KMS-11 (cell line): ENCODE results near the gene SLC25A19.
"Not testable (repeated sequence)": the region's sequence is repeated elsewhere in the genome, so short reads cannot be mapped to it uniquely, and the experiment has no call there.

Experiments used
- H2AFZ ChIP-seq: fragments of 200-600 bp; sonication (generic); 2 replicates; pipeline ENCODE4 v1.6.1; 2016; ENCODE audit warnings: antibody characterized with exemption, mixed run types, low read depth
- H3K27ac ChIP-seq: fragments of 200-600 bp; sonication (generic); 2 replicates; pipeline ENCODE4 v1.6.1; 2016; ENCODE audit warnings: mild to moderate bottlenecking, mixed run types
- H3K27me3 ChIP-seq: fragments of 200-600 bp; sonication (generic); 2 replicates; pipeline ENCODE4 v1.6.1; 2017; ENCODE audit warnings: mild to moderate bottlenecking, low read depth, mixed run types, moderate library complexity; ENCODE audit not compliant: insufficient read depth
- H3K36me3 ChIP-seq: fragments of 200-600 bp; sonication (generic); 2 replicates; pipeline ENCODE4 v1.6.1; 2017; ENCODE audit warnings: mild to moderate bottlenecking, mixed run types; ENCODE audit not compliant: insufficient read depth
- H3K4me1 ChIP-seq: fragments of 200-600 bp; sonication (generic); 2 replicates; pipeline ENCODE4 v1.6.1; 2016; ENCODE audit warnings: mild to moderate bottlenecking, low read depth, mixed run types; ENCODE audit not compliant: poor library complexity, severe bottlenecking
- H3K4me2 ChIP-seq: fragments of 200-600 bp; sonication (generic); 2 replicates; pipeline ENCODE4 v1.7.0; 2016; ENCODE audit warnings: mild to moderate bottlenecking, mixed run types
- H3K4me3 ChIP-seq: fragments of 200-600 bp; sonication (generic); IDR thresholded peaks from 2 replicates; pipeline ENCODE4 v1.6.1; 2017; ENCODE audit warnings: low read depth, low read length, mixed read lengths; ENCODE audit not compliant: insufficient read depth
- H3K79me2 ChIP-seq: fragments of 200-600 bp; sonication (generic); 2 replicates; pipeline ENCODE4 v1.6.1; 2016; ENCODE audit warnings: low read depth, mixed run types; ENCODE audit not compliant: insufficient read depth
- H3K9ac ChIP-seq: fragments of 200-600 bp; sonication (generic); 2 replicates; pipeline ENCODE4 v1.6.1; 2016; ENCODE audit warnings: mild to moderate bottlenecking, mixed run types
- H4K20me1 ChIP-seq: fragments of 200-600 bp; sonication (generic); 2 replicates; pipeline ENCODE4 v1.6.1; 2016; ENCODE audit warnings: mild to moderate bottlenecking, mixed run types; ENCODE audit not compliant: insufficient read depth
- TF ChIP-seq, protein P1 (sequence below): fragments of 200-600 bp; sonication (generic); conservative IDR thresholded peaks from 2 replicates; pipeline ENCODE4 v1.6.1; 2017; ENCODE audit warnings: low read depth, mild to moderate bottlenecking, antibody characterized with exemption, low read length, moderate library complexity, mixed read lengths

SLC25A19 gene

DNA sequence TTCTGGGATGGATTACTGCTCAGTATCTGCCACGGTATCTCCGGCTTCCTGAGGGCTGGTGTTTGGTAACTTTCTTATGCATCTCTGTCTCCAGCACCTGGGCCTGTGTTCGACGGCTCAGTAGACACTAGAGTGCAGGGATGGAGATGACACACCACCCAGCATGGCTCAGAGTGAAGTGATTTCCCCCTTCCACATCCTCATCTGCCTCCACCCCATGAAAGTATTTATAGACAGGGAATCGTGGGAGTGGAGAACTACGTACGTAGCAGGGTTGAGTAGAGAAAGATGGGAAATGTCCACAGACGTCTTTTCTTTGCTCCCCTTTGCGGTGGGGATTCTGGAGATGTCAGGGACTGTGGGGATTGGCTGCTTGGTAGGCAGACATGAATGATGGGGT, 11.8 kb upstream of the SLC25A19 start:
- H3K4me1 ChIP-seq = peaks cover 31% of the 10 kb centered on the region
- no peaks in the 10 kb centered on the region for H4K20me1 ChIP-seq

DNA sequence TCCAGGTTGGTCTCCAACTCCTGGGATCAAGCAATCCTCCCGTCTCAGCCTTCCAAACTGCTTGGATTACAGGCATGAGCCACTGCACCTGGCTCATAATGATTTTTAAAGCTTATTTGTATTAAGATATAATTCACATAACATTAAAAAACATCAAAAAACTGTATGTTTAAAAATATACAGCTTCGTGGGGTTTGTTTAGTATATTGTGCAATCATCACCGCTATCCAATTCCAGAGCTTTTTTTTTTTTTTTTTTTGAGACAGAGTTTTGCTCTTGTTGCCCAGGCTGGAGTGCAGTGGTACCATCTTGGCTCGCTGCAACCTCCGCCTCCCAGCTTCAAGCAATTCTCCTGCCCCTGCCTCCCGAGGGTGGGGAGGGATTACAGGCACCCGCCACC, 11.0 kb upstream of the SLC25A19 start:
- TF ChIP-seq, protein P1, sequence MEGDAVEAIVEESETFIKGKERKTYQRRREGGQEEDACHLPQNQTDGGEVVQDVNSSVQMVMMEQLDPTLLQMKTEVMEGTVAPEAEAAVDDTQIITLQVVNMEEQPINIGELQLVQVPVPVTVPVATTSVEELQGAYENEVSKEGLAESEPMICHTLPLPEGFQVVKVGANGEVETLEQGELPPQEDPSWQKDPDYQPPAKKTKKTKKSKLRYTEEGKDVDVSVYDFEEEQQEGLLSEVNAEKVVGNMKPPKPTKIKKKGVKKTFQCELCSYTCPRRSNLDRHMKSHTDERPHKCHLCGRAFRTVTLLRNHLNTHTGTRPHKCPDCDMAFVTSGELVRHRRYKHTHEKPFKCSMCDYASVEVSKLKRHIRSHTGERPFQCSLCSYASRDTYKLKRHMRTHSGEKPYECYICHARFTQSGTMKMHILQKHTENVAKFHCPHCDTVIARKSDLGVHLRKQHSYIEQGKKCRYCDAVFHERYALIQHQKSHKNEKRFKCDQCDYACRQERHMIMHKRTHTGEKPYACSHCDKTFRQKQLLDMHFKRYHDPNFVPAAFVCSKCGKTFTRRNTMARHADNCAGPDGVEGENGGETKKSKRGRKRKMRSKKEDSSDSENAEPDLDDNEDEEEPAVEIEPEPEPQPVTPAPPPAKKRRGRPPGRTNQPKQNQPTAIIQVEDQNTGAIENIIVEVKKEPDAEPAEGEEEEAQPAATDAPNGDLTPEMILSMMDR = no peak
- Histone ChIP-seq H3K36me3 (no peaks in the 10 kb centered on the region), H3K27ac (no peak overlapping the region), H3K4me1 (peaks cover 39% of the 10 kb centered on the region), H3K27me3 (no peaks in the 10 kb centered on the region), H2AFZ (no peak overlapping the region), H3K4me2 (no peak overlapping the region), H3K9ac (no peak overlapping the region), H3K4me3 (no peak overlapping the region), H4K20me1 (no peaks in the 10 kb centered on the region), H3K79me2 (no peaks in the 10 kb centered on the region)

More for the DNA sequence above, 11.8 kb upstream of the SLC25A19 start:
- Histone ChIP-seq H3K4me2 (no peak overlapping the region), H3K4me3 (no peak overlapping the region), H3K27me3 (no peaks in the 10 kb centered on the region), H3K9ac (no peak overlapping the region), H3K79me2 (no peaks in the 10 kb centered on the region), H3K27ac (no peak overlapping the region), H3K36me3 (no peaks in the 10 kb centered on the region), H2AFZ (no peak overlapping the region)
- TF ChIP-seq, protein P1 = no peak

DNA sequence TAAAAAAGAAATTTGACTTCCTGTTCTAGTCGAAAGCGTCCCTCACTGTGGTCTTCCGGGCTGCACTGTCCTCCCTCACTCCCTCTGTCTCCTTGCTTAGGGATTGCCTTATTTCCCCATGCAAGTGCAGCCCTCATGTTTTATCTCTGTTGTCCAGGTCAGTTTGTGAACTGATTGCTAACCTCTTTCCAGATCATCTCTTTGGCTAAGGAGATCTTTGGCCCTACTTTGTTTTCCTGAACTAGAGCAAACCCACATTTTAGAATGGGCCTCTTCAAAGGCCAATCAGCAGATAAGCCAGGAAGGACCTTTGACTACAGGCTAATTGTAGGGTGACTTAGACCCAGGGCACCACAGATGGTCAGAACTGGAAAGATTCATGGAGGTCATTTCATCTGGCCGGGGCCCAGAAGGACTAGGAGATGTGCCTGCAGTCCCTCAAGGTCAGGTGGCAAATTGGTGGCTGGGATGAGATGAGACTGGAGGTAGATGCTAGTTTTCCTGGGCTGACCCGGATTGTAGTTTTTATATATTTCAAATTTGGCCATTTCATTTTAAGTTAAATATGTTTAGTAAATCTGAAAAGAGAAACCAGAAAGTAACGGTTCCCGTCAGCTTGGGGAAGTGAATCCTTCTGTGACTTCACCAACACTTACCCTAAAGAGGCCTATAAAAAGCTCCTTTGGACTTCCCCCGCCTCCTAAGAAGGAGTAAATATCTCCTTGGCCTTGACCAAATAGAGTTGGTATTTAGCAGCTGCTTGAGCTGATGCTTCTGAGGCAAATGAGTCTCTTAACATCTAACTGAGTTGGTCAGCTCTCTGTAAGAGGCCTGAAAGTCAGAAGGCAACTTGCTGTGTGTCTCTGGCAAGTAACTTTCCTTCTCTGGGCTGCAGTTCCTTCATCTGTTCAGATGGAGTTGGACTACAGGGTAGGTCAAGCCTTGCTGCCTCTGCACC, 6.2 kb upstream of the SLC25A19 start:
- no peaks in the 10 kb centered on the region for H3K27me3 ChIP-seq
- no peak overlapping the region; the same call in 1 of the 2 replicates for H3K9ac ChIP-seq
- H3K79me2 ChIP-seq = no peaks in the 10 kb centered on the region
- H3K4me3 ChIP-seq = no peak overlapping the region
- peak overlapping the region; percentile 59; the same call in 1 of the 2 replicates for H2AFZ ChIP-seq
- no peaks in the 10 kb centered on the region for H3K36me3 ChIP-seq
- TF ChIP-seq, protein P1 = no peak
- H3K27ac ChIP-seq = peak overlapping the region; percentile 72
- H3K4me2 ChIP-seq = peak overlapping the region; percentile 76
- H4K20me1 ChIP-seq = no peaks in the 10 kb centered on the region
- peaks cover 66% of the 10 kb centered on the region for H3K4me1 ChIP-seq

DNA sequence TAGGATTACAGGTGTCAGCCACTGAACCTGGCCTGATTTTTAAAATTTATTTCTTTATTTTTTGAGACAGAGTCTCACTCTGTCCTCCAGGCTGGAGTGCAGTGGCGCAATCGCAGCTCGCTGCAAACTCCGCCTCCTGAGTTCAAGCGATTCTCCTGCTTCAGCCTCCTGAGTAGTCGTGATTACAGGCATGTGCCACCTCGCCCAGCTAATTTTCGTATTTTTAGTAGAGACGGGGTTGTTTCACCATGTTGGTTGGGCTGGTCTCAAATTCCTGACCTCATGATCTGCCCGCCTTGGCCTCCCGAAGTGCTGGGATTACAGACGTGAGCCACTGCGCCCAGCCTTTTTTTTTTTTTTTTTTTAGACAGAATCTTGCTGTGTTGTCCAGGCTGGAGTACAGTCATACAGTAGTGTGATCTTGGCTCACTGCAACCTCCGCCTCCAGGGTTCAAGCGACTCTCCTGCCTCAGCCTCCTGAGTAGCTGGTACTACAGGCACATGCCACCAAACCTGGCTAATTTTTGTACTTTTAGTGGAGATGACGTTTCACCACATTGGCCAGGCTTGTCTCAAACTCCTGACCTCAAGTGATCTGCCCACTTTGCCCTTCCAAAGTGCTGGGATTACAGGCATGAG, 3.7 kb upstream of the SLC25A19 start:
- H3K9ac ChIP-seq, H3K27me3 ChIP-seq, H3K36me3 ChIP-seq, H3K79me2 ChIP-seq, H3K4me3 ChIP-seq, H3K4me2 ChIP-seq, H3K27ac ChIP-seq, H2AFZ ChIP-seq, H4K20me1 ChIP-seq: not testable (repeated sequence)
- H3K4me1 ChIP-seq = peaks cover 59% of the 10 kb centered on the region
